CD4-positive, alpha-beta memory T cell (primary cell): ENCODE measurements around the gene PCSK9. TPM values are rescaled to one million over a fixed set of nuclear protein-coding genes. Genes with fewer than 3 reads are reported as not detected.
"Not testable (repeated sequence)": the region's sequence is repeated elsewhere in the genome, so short reads cannot be mapped to it uniquely, and the experiment has no call there.

ENCODE experiments used
- CTCF ChIA-PET: fragments of 350-600 bp; sonication (Branson Sonifier 250); formaldehyde crosslinking; loops from one replicate; lab custom pipeline; 2021; ENCODE audit warnings: inconsistent platforms; ENCODE audit not compliant: partially characterized antibody; lab: Charles Lee
- POLR2A ChIA-PET: fragments of 350-600 bp; sonication (Branson Sonifier 250); formaldehyde crosslinking; loops from one replicate; lab custom pipeline; 2021; ENCODE audit not compliant: partially characterized antibody; lab: Charles Lee
- DNase-seq, 5 donors: peaks; one replicate each; pipeline versions ENCODE4 v3.0.0 to v3.0.0-alpha.2; 2020 to 2022; ENCODE audit warnings: mixed read lengths in 1 of 5
- H3K27ac ChIP-seq: one replicate; pipeline ENCODE4 v1.7.0; 2013; ENCODE audit warnings: low read depth, low read length
- H3K27me3 ChIP-seq: 2 replicates; pipeline ENCODE4 v1.7.0; 2013; ENCODE audit warnings: mild to moderate bottlenecking, low read length, moderate library complexity; ENCODE audit not compliant: insufficient read depth
- H3K36me3 ChIP-seq: 2 replicates; pipeline ENCODE4 v1.7.0; 2013; ENCODE audit warnings: mild to moderate bottlenecking, low read length, moderate library complexity; ENCODE audit not compliant: insufficient read depth
- H3K4me1 ChIP-seq: 2 replicates; pipeline ENCODE4 v1.7.0; 2013; ENCODE audit warnings: mild to moderate bottlenecking, low read length, moderate library complexity; ENCODE audit not compliant: insufficient read depth
- H3K4me3 ChIP-seq, 2 donors: one replicate each; pipeline ENCODE4 v1.7.0; 2013; ENCODE audit warnings: low read length in 2 of 2, mild to moderate bottlenecking in 1 of 2
- H3K9me3 ChIP-seq, 2 donors: one replicate each; pipeline ENCODE4 v1.7.0; 2013; ENCODE audit warnings: low read length in 2 of 2, control low read depth in 1 of 2; ENCODE audit not compliant: control insufficient read depth in 1 of 2
- H3K27ac Mint-ChIP-seq, 7 donors: one replicate each; pipeline ENCODE4 v1.8.0; 2020 to 2021; ENCODE audit warnings: mixed read lengths in 7 of 7, mild to moderate bottlenecking in 6 of 7, inconsistent platforms in 3 of 7, moderate library complexity in 3 of 7
- H3K27me3 Mint-ChIP-seq, 2 donors: one replicate each; pipeline ENCODE4 v1.8.0; 2020 to 2021; ENCODE audit warnings: mixed read lengths in 2 of 2
- H3K36me3 Mint-ChIP-seq, 2 donors: one replicate each; pipeline ENCODE4 v1.8.0; 2020 to 2021; ENCODE audit warnings: mixed read lengths in 2 of 2, inconsistent platforms in 1 of 2, mild to moderate bottlenecking in 1 of 2
- H3K4me1 Mint-ChIP-seq, 4 donors: one replicate each; pipeline ENCODE4 v1.8.0; 2020 to 2021; ENCODE audit warnings: mixed read lengths in 4 of 4, mild to moderate bottlenecking in 1 of 4
- H3K4me3 Mint-ChIP-seq, 8 donors: one replicate each; pipeline ENCODE4 v1.8.0; 2020 to 2021; ENCODE audit warnings: mixed read lengths in 8 of 8, mild to moderate bottlenecking in 7 of 8, moderate library complexity in 6 of 8, inconsistent platforms in 3 of 8
- H3K9me3 Mint-ChIP-seq, 8 donors: one replicate each; pipeline ENCODE4 v1.8.0; 2020 to 2021; ENCODE audit warnings: mixed read lengths in 8 of 8, mild to moderate bottlenecking in 5 of 8, inconsistent platforms in 3 of 8, moderate library complexity in 1 of 8
- intact Hi-C: fragments of 100-400 bp; cut with micrococcal nuclease; formaldehyde crosslinking; loops from one replicate; pipeline ENCODE4 v1.15.1; 2023
- polyA plus RNA-seq, 2 donors: library from polyadenylated mRNA; unstranded; fragments of 300-500 nt; fragmentation: Illumina TruSeq; gene quantifications; one replicate each; pipeline ENCODE4 v1.2.3, GENCODE V29; 2021
- total RNA-seq, 2 experiments: library from RNA; stranded (reverse); gene quantifications; one replicate each; pipeline ENCODE4 v1.2.3, GENCODE V29; 2021

Gene PCSK9
- total and polyA plus RNA-seq, 4 experiments from 2014 or later, result not detected

GRCh38 chr1:55021942-55022546, 17.3 kb upstream of the PCSK9 start:
- Mint-ChIP-seq H3K27ac (no peak overlapping the region), H3K4me3 (no peak overlapping the region), H3K4me1 (peaks cover 0 to 3% (median 1%) of the 10 kb centered on the region in 4 donors), H3K36me3 (no peaks in the 10 kb centered on the region), H3K27me3 (peaks cover 9 to 10% of the 10 kb centered on the region in 2 donors), H3K9me3 (no peaks in the 10 kb centered on the region)
- no peaks in the 10 kb centered on the region for H3K9me3 ChIP-seq
- ChIA-PET POLR2A (no interaction called here), CTCF (interaction anchor here (0.8 to 2.7 kb wide), 7 partner anchors 9 to 77 kb away, joined by 3 to 34 read pairs (median 6); no protein-coding TSS in a partner anchor)
- no peaks in the 10 kb centered on the region for H3K4me1 ChIP-seq
- no peaks in the 10 kb centered on the region for H3K27me3 ChIP-seq
- peak; percentile 28 to 53 (median 41) for DNase-seq
- intact Hi-C loops, result loop anchor here (2.0 kb wide), 1 partner anchor 71 kb away; no protein-coding TSS in a partner anchor
- H3K36me3 ChIP-seq, result no peaks in the 10 kb centered on the region
- H3K27ac ChIP-seq, result no peak overlapping the region
- no peak overlapping the region for H3K4me3 ChIP-seq

DNA sequence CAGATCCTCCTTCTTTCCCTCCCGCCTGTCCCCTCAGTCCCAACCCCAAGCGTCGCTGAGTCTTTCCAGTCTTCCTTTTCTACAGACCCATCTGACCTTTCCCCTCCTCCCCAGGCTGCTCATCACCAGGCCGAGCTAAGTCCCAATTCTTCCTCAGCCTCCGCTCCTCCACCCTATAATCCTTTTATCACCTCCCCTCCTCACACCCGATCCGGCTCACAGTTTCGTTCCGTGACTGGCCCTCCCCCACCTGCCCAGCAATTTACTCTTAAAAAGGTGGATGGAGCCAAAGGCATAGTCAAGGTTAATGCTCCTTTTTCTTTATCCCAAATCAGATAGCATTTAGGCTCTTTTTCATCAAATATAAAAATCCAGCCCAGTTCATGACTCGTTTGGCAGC, 15.2 kb upstream of the PCSK9 start:
- POLR2A ChIA-PET, H3K36me3 ChIP-seq: not testable (repeated sequence)

DNA sequence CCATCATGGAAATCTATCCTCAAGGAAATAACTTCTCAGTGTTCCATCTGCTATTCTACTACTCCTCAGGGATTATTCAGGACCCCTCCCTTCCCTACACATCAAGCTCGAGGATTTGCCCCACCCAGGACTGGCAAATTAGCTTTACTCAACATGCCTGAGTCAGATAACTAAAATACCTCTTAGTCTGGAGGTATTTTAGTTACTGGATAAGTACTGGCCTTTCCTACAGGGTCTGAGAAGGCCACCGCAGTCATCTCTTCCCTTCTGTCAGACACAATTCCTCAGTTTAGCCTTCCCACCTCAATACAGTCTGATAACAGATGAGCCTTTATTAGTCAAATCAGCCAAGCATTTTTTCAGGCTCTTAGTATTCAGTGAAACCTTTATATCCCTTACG, 12.7 kb upstream of the PCSK9 start:
- H3K27ac Mint-ChIP-seq, intact Hi-C loops, H3K27me3 ChIP-seq, H3K9me3 Mint-ChIP-seq, CTCF ChIA-PET, H3K36me3 Mint-ChIP-seq, H3K27ac ChIP-seq, H3K9me3 ChIP-seq, POLR2A ChIA-PET, H3K4me3 ChIP-seq, H3K4me1 Mint-ChIP-seq, H3K4me3 Mint-ChIP-seq, H3K27me3 Mint-ChIP-seq, H3K4me1 ChIP-seq, H3K36me3 ChIP-seq, DNase-seq: not testable (repeated sequence)

More for the DNA sequence above, 15.2 kb upstream of the PCSK9 start:
- H3K36me3 Mint-ChIP-seq, DNase-seq, CTCF ChIA-PET, H3K4me1 Mint-ChIP-seq, H3K4me3 ChIP-seq, H3K27me3 Mint-ChIP-seq, H3K9me3 ChIP-seq, intact Hi-C loops, H3K27me3 ChIP-seq, H3K27ac ChIP-seq, H3K27ac Mint-ChIP-seq, H3K4me3 Mint-ChIP-seq, H3K4me1 ChIP-seq, H3K9me3 Mint-ChIP-seq: not testable (repeated sequence)

GRCh38 chr1:55031098-55031497, 8.2 kb upstream of the PCSK9 start:
- H3K27ac ChIP-seq, H3K9me3 ChIP-seq, DNase-seq, H3K4me3 ChIP-seq, H3K9me3 Mint-ChIP-seq, H3K36me3 Mint-ChIP-seq, H3K36me3 ChIP-seq, intact Hi-C loops, H3K4me1 Mint-ChIP-seq, H3K4me1 ChIP-seq, H3K27me3 ChIP-seq, CTCF ChIA-PET, H3K27ac Mint-ChIP-seq, POLR2A ChIA-PET, H3K4me3 Mint-ChIP-seq: not testable (repeated sequence)
- peaks cover 14 to 25% of the 10 kb centered on the region in 2 donors for H3K27me3 Mint-ChIP-seq

DNA sequence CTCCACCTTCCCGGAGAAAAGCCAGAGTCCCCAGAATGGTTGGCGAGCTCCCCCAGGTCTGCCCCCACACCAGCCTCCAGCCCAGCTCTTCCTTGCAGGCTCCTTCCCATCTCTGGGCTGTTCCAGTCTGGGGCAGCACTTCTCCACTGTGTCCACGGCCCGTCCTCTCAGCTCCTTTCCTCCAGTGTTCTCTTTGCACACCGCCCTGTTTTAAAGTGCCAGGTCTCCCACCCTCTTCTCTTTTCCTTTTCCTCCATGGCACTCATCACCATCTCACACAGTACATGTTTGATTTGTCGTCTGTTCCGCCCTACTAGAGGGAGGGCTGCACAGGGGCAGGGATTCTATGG, 6.1 kb upstream of the PCSK9 start:
- Mint-ChIP-seq H3K36me3 (no peaks in the 10 kb centered on the region), H3K4me1 (no peaks in the 10 kb centered on the region), H3K9me3 (no peaks in the 10 kb centered on the region), H3K4me3 (no peak overlapping the region), H3K27me3 (peaks cover 28 to 33% of the 10 kb centered on the region in 2 donors), H3K27ac (no peak overlapping the region)
- intact Hi-C loops, result no loop called here
- no peaks in the 10 kb centered on the region for H3K36me3 ChIP-seq
- no peaks in the 10 kb centered on the region for H3K27me3 ChIP-seq
- no peak overlapping the region for H3K4me3 ChIP-seq
- no peaks in the 10 kb centered on the region for H3K9me3 ChIP-seq
- no peak overlapping the region for H3K27ac ChIP-seq
- POLR2A ChIA-PET, result no interaction called here
- no peak for DNase-seq
- no peaks in the 10 kb centered on the region for H3K4me1 ChIP-seq
- CTCF ChIA-PET, result interaction anchor here (0.8 kb wide), 1 partner anchor 11 kb away, joined by 3 read pairs; no protein-coding TSS in a partner anchor

DNA sequence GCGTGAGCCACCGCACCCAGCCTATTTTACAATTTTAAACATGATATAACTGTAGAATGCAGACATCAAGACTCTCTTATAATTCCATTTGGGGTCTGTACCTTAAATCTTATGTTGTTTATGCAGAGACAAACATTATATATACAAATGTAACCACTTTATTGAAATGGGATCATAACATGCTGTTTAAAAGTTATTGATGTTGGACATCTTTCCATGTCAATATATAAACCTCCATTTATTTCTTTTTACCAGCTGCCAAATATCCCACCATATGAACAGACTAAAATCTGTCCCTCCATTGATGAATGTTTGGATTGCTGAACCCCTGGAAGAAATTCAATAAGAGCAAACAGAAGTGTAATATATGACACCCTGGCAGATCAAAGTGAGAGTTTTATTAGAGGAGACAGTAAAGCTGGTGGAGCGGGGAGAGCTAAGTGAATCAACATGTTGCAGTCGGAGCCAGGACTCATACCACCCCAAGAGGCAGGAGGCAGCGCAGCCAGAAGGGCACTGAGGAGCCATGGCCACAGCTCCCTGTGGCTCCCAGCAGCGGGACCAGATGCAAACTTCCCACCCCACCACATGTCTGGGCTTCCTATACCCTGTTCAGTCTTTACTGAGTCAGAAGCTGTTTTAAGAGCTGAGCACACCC, 4.7 kb upstream of the PCSK9 start:
- H3K27ac Mint-ChIP-seq, result no peak overlapping the region
- peaks cover 35 to 41% of the 10 kb centered on the region in 2 donors for H3K27me3 Mint-ChIP-seq
- no peak overlapping the region for H3K27ac ChIP-seq
- no peaks in the 10 kb centered on the region for H3K36me3 ChIP-seq
- H3K4me3 ChIP-seq, result no peak overlapping the region
- ChIA-PET POLR2A (no interaction called here), CTCF (no interaction called here)
- H3K4me3 Mint-ChIP-seq, result no peak overlapping the region
- no peak for DNase-seq
- no peaks in the 10 kb centered on the region for H3K36me3 Mint-ChIP-seq
- intact Hi-C loops, result no loop called here
- H3K4me1 ChIP-seq, result no peaks in the 10 kb centered on the region
- no peaks in the 10 kb centered on the region for H3K9me3 ChIP-seq
- H3K9me3 Mint-ChIP-seq, result no peaks in the 10 kb centered on the region
- peaks cover 0 to 7% (median 0%) of the 10 kb centered on the region in 4 donors for H3K4me1 Mint-ChIP-seq
- no peaks in the 10 kb centered on the region for H3K27me3 ChIP-seq

DNA sequence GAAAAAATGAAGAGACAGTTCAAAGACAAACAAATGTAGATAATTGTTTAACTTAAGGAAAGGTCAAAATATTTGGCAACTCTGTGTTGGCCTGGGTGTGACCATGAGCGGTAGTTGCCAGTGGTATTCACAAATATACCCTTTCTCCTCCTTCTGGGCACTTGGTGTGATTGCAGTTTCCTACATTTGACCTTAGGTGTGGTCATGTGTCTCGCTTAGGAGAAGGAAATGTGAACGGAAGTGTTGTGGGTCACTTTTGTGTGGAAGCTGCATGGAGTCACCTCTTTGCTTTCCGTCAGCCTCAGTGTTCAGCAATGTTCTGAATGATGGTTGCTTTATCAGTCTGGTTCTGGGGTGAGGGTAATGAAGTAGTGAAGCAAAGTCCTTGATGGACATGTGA, 3.4 kb upstream of the PCSK9 start:
- ChIA-PET CTCF (interaction anchor here (1.4 kb wide), 1 partner anchor 91 kb away, joined by 3 read pairs; no protein-coding TSS in a partner anchor), POLR2A (no interaction called here)
- Mint-ChIP-seq H3K4me3 (no peak overlapping the region), H3K36me3 (no peaks in the 10 kb centered on the region), H3K9me3 (no peaks in the 10 kb centered on the region), H3K27me3 (peaks cover 37 to 46% of the 10 kb centered on the region in 2 donors), H3K4me1 (peaks cover 0 to 13% (median under 1%) of the 10 kb centered on the region in 4 donors), H3K27ac (no peak overlapping the region)
- Histone ChIP-seq H3K4me1 (no peaks in the 10 kb centered on the region), H3K27me3 (no peaks in the 10 kb centered on the region), H3K27ac (no peak overlapping the region), H3K9me3 (no peaks in the 10 kb centered on the region), H3K4me3 (no peak overlapping the region), H3K36me3 (no peaks in the 10 kb centered on the region)
- intact Hi-C loops, result no loop called here
- DNase-seq, result no peak
